Mesenchymal stem cell (in vitro differentiated cells and primary cell): ENCODE measurements around the gene MMP23B.
"Not testable (repeated sequence)": the region's sequence is repeated elsewhere in the genome, so short reads cannot be mapped to it uniquely, and the experiment has no call there.

Source experiments
- DNase-seq: peaks from one replicate; pipeline ENCODE4 v3.0.0-alpha.2; 2013
- H2AFZ ChIP-seq: one replicate; pipeline ENCODE4 v1.6.1; 2013; ENCODE audit warnings: low read depth, mild to moderate bottlenecking, control low read depth, inconsistent platforms, low read length, moderate library complexity
- H2AK5ac ChIP-seq: 2 replicates; pipeline ENCODE4 v1.6.1; 2013; ENCODE audit warnings: low read length, moderate library complexity, mild to moderate bottlenecking, inconsistent platforms; ENCODE audit not compliant: severe bottlenecking
- H2BK120ac ChIP-seq: one replicate; pipeline ENCODE4 v1.6.1; 2013; ENCODE audit warnings: low read depth, mild to moderate bottlenecking, inconsistent platforms, low read length, moderate library complexity
- H2BK12ac ChIP-seq, 2 experiments: one replicate each; pipeline ENCODE4 v1.6.1; 2013; ENCODE audit warnings: inconsistent platforms in 2 of 2, low read length in 2 of 2, mild to moderate bottlenecking in 2 of 2, moderate library complexity in 2 of 2, control low read depth in 1 of 2
- H2BK15ac ChIP-seq: one replicate; pipeline ENCODE4 v1.6.1; 2013; ENCODE audit warnings: mild to moderate bottlenecking, low read depth, inconsistent platforms; ENCODE audit not compliant: poor library complexity, severe bottlenecking
- H2BK5ac ChIP-seq: 2 replicates; pipeline ENCODE4 v1.6.1; 2013; ENCODE audit warnings: low read depth, mild to moderate bottlenecking, low read length, control low read depth, inconsistent platforms; ENCODE audit not compliant: poor library complexity, severe bottlenecking
- H3K14ac ChIP-seq, 2 experiments: one replicate each; pipeline ENCODE4 v1.6.1; 2013; ENCODE audit warnings: inconsistent platforms in 2 of 2, low read length in 2 of 2, control low read depth in 1 of 2, mild to moderate bottlenecking in 1 of 2, moderate library complexity in 1 of 2
- H3K18ac ChIP-seq, 2 experiments: one replicate each; pipeline ENCODE4 v1.6.1; 2013; ENCODE audit warnings: inconsistent platforms in 2 of 2, low read length in 2 of 2, control low read depth in 1 of 2, low read depth in 1 of 2, mild to moderate bottlenecking in 1 of 2
- H3K23ac ChIP-seq, 2 experiments: one replicate each; pipeline ENCODE4 v1.6.1; 2013; ENCODE audit warnings: inconsistent platforms in 2 of 2, low read length in 2 of 2, mild to moderate bottlenecking in 2 of 2, moderate library complexity in 2 of 2, control low read depth in 1 of 2
- H3K27ac ChIP-seq: 2 replicates; pipeline ENCODE4 v1.5.1; 2013; ENCODE audit warnings: mild to moderate bottlenecking, moderate library complexity, low read length, control low read depth, inconsistent platforms; ENCODE audit not compliant: poor library complexity, severe bottlenecking
- H3K27me3 ChIP-seq, 2 experiments: 2 replicates each; pipeline versions ENCODE4 v1.6.1 to v1.7.0; 2013; ENCODE audit warnings: low read length in 2 of 2, mild to moderate bottlenecking in 2 of 2, moderate library complexity in 2 of 2, control low read depth in 1 of 2, inconsistent platforms in 1 of 2; ENCODE audit not compliant: control insufficient read depth in 1 of 2, insufficient read depth in 1 of 2
- H3K36me3 ChIP-seq, 2 experiments: 2 replicates each; pipeline versions ENCODE4 v1.6.1 to v1.7.0; 2013; ENCODE audit warnings: low read length in 2 of 2, control low read depth in 1 of 2, inconsistent platforms in 1 of 2, low read depth in 1 of 2, mild to moderate bottlenecking in 1 of 2; ENCODE audit not compliant: insufficient read depth in 2 of 2, control insufficient read depth in 1 of 2
- H3K4ac ChIP-seq, 2 experiments: one replicate each; pipeline ENCODE4 v1.6.1; 2013; ENCODE audit warnings: inconsistent platforms in 2 of 2, low read length in 2 of 2, mild to moderate bottlenecking in 2 of 2, moderate library complexity in 2 of 2, control low read depth in 1 of 2, low read depth in 1 of 2
- H3K4me1 ChIP-seq: 2 replicates; pipeline ENCODE4 v1.6.1; 2013; ENCODE audit warnings: low read depth, low read length, control low read depth; ENCODE audit not compliant: control insufficient read depth, insufficient read depth
- H3K4me2 ChIP-seq: 2 replicates; pipeline ENCODE4 v1.6.1; 2013; ENCODE audit warnings: low read length, mild to moderate bottlenecking, inconsistent platforms; ENCODE audit not compliant: poor library complexity, severe bottlenecking
- H3K4me3 ChIP-seq, 2 experiments: 2 replicates each; pipeline versions ENCODE4 v1.5.1 to v1.7.0; 2013; ENCODE audit warnings: low read length in 2 of 2, mild to moderate bottlenecking in 2 of 2, control low read depth in 1 of 2, low read depth in 1 of 2; ENCODE audit not compliant: insufficient read depth in 1 of 2
- H3K79me1 ChIP-seq: replicated peaks from 2 replicates; pipeline ENCODE4 v1.6.1; 2013; ENCODE audit warnings: mild to moderate bottlenecking, control low read depth, low read length, inconsistent platforms; ENCODE audit not compliant: poor library complexity, severe bottlenecking
- H3K9ac ChIP-seq: 2 replicates; pipeline ENCODE4 v1.7.0; 2013; ENCODE audit warnings: mild to moderate bottlenecking, low read length, moderate library complexity
- H3K9me3 ChIP-seq: 2 replicates; pipeline ENCODE4 v1.7.0; 2013; ENCODE audit warnings: mild to moderate bottlenecking, low read length; ENCODE audit not compliant: control insufficient read depth
- H4K8ac ChIP-seq: one replicate; pipeline ENCODE4 v1.6.1; 2013; ENCODE audit warnings: inconsistent platforms, mild to moderate bottlenecking, low read length, moderate library complexity
- H4K91ac ChIP-seq: one replicate; pipeline ENCODE4 v1.6.1; 2013; ENCODE audit warnings: mild to moderate bottlenecking, low read length, inconsistent platforms
- whole genome bisulfite sequencing: methylation state at CpG from one replicate; pipeline ENCODE4 v1.1.7; 2013; ENCODE audit warnings: mixed read lengths; 5-methylcytosine and 5-hydroxymethylcytosine counted together

MMP23B gene

DNA sequence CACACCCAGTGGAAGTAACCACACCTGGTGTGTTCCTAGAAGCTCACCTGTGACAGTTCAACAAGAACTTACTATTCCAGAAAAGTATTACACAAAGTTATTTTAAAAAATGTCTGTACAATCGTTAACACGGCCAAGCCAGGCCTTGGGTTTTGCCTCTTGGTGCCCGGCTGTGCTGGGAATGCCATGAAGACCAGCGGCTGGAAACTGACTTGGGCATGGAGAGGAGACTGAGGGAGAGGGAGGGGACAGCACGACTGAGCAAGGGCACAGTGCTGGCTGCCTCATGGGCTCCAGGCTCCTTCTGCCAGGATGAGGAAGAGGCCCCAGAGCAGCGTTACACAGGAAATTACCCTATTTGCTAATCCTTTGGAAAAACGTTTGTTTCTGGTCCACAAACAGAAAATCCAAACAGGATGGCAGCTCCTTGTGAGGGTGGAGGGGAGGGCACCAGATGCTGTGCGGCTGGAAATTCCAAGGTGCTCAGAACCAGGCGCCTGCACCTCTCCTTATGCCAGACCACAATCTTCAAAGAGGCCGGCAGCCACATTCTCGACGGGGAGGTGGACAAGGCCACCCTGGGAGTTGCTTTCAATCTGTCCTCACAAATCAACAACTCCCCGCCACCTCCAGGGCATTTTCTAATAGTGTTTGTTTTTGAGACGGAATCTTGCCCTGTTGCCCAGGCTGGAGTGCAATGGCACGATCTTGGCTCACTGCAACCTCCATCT is 31.0 kb downstream of the MMP23B start:
- not testable (repeated sequence) for H2AK5ac ChIP-seq, H3K23ac ChIP-seq, H3K27ac ChIP-seq, H2BK15ac ChIP-seq, H3K9me3 ChIP-seq, H3K14ac ChIP-seq, H2AFZ ChIP-seq, H4K91ac ChIP-seq, H2BK120ac ChIP-seq, H3K79me1 ChIP-seq, H3K4me2 ChIP-seq, H2BK5ac ChIP-seq, H3K27me3 ChIP-seq, H2BK12ac ChIP-seq, H4K8ac ChIP-seq, H3K4me1 ChIP-seq
- Histone ChIP-seq H3K36me3 (peaks cover 23 to 35% of the 10 kb centered on the region in 2 experiments), H3K4me3 (peak overlapping the region in 1 of 2 experiments; percentile 37), H3K9ac (peak overlapping the region; percentile 78), H3K4ac (peak overlapping the region in 1 of 2 experiments; percentile 6), H3K18ac (peak overlapping the region in 1 of 2 experiments; percentile 11)
- peak; percentile 22 for DNase-seq
- WGBS = 80% methylated on average over 14 of the region's 15 CpGs

DNA sequence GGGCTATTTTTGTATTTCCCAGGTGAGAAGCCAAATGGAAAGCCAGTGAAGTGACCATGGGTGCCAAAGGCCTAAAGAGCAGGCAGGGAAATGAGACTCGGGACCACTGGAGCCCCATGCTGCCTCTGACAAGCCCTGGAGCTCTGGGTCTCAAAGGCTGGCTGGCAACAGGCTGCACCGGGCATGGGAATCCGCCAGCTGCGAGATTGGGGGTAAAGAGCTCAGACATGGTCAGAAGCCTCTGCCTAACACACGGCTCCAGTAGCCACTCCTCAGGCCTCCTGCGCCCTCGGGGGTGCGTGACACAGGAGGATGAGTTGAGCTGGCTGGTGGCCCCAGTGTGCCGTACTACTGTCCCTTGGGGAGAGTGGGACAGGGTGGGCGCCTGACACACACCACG is 32.3 kb downstream of the MMP23B start:
- not testable (repeated sequence) for H3K18ac ChIP-seq, H2AFZ ChIP-seq, H2BK15ac ChIP-seq, H3K9ac ChIP-seq, DNase-seq, H3K14ac ChIP-seq, H4K8ac ChIP-seq, H3K27ac ChIP-seq, H2BK5ac ChIP-seq, H2BK120ac ChIP-seq, H3K4me1 ChIP-seq, H2BK12ac ChIP-seq, H3K4ac ChIP-seq, H3K27me3 ChIP-seq, H3K23ac ChIP-seq, H3K79me1 ChIP-seq, H4K91ac ChIP-seq, H3K9me3 ChIP-seq, H3K4me3 ChIP-seq, H3K4me2 ChIP-seq, H2AK5ac ChIP-seq
- 0% methylated on average over 1 of the region's 11 CpGs for WGBS
- peaks cover 33 to 43% of the 10 kb centered on the region in 2 experiments for H3K36me3 ChIP-seq

DNA sequence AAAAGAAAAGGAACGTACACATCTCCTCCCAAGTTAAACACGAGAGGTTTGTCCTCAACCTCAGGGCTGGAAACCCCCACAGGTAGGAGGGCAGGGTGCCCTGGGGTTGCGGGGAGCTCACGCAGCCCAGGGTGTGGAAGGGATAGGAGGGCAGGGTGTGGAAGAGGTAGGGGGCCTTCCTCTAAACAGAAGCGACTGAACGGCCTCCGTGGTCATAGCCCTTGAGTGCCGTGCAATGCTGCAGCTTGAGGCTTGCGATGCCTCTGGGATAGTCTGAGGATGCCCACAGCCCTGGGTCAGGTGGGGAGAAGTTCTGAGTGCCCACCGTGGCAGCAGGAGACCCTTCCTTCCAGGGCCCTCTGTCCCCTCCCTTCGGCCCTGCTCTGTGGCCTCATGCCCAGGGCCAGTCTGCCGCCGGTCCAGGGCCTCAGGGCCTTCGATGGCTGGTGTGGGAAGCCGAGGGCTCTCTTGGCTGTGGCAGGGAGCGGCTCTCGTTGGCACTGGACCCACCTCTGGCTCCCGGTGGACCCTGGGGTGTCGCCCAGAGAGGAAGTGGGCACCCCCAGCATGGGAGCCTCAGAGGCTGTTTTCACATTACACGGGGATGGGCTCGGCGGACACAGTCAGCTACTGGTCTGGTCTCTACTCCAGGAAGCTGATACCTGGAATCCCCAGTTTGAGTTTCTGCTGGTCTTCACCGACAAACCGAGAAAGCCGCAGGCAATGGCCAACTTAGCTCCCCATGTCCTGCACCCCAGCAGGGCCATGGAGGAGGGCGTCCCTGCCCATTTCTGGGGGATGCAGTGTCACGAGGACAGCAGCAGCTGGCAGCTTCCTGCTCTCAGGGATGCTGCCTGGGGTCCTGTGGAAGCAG is 33.2 kb downstream of the MMP23B start:
- H2BK5ac ChIP-seq = no peak overlapping the region
- H3K4me3 ChIP-seq = no peak overlapping the region
- WGBS = 97% methylated on average over 27 of the region's 27 CpGs

DNA sequence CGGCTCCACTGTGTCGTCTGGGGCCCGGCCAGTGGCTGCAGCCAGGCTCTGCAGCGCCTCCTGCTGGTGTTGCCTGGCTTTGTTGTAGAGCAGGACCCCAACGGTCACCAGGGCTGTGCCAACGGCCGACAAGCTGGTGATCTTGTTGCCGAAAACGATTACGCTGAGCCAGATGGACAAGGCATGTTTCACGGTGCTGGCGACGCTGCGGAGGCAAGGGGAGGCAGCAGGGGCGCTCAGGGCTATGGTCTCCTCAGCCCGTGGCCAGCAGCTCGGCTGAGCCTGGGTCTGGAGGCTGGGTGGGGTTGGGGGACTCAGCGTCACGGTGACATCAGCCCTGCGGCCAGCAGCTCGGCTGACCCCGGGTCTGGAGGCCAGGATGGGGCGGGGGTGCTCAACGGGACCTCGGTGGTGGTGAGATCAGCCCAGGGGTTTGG is 33.9 kb downstream of the MMP23B start:
- no peaks in the 10 kb centered on the region for H3K27me3 ChIP-seq
- H3K36me3 ChIP-seq = peaks cover 46 to 55% of the 10 kb centered on the region in 2 experiments
- WGBS = 91% methylated on average over 25 of the region's 25 CpGs
- peak overlapping the region; percentile 52 for H4K8ac ChIP-seq
- H2AFZ ChIP-seq = no peak overlapping the region
- H3K4me1 ChIP-seq = no peaks in the 10 kb centered on the region
- no peak overlapping the region for H2AK5ac ChIP-seq
- no peak overlapping the region for H3K14ac ChIP-seq
- H2BK120ac ChIP-seq = no peak overlapping the region
- H4K91ac ChIP-seq = no peak overlapping the region
- H3K9me3 ChIP-seq = no peaks in the 10 kb centered on the region
- no peak overlapping the region for H2BK5ac ChIP-seq
- H3K9ac ChIP-seq = no peak overlapping the region
- H3K27ac ChIP-seq = no peak overlapping the region
- no peak overlapping the region for H3K4me2 ChIP-seq
- H3K4ac ChIP-seq = no peak overlapping the region
- no peak overlapping the region for H2BK15ac ChIP-seq
- H3K4me3 ChIP-seq = no peak overlapping the region
- no peak overlapping the region for H3K18ac ChIP-seq
- no peak overlapping the region for H3K23ac ChIP-seq
- H2BK12ac ChIP-seq = no peak overlapping the region
- peaks cover 4% of the 10 kb centered on the region for H3K79me1 ChIP-seq
- DNase-seq = no peak

More for the DNA sequence above, 33.2 kb downstream of the MMP23B start:
- no peak overlapping the region for H4K8ac ChIP-seq
- H4K91ac ChIP-seq = peak overlapping the region; percentile 29
- peaks cover 4% of the 10 kb centered on the region for H3K79me1 ChIP-seq
- DNase-seq = no peak
- H3K27ac ChIP-seq = no peak overlapping the region
- no peak overlapping the region for H3K23ac ChIP-seq
- no peak overlapping the region for H3K9ac ChIP-seq
- H3K36me3 ChIP-seq = peaks cover 41 to 52% of the 10 kb centered on the region in 2 experiments
- H3K4me2 ChIP-seq = no peak overlapping the region
- H2BK15ac ChIP-seq = no peak overlapping the region
- H2AK5ac ChIP-seq = no peak overlapping the region
- no peak overlapping the region for H3K18ac ChIP-seq
- H3K9me3 ChIP-seq = no peaks in the 10 kb centered on the region
- no peaks in the 10 kb centered on the region for H3K4me1 ChIP-seq
- H2BK120ac ChIP-seq = no peak overlapping the region
- H2AFZ ChIP-seq = no peak overlapping the region
- H3K27me3 ChIP-seq = no peaks in the 10 kb centered on the region
- H2BK12ac ChIP-seq = peak overlapping the region in 1 of 2 experiments; percentile 11
- no peak overlapping the region for H3K14ac ChIP-seq
- H3K4ac ChIP-seq = no peak overlapping the region
